Thyroid gland (tissue), 4 donors: ENCODE measurements around the gene PKNOX2.

Experiments
- CTCF ChIP-seq, 6 experiments: fragments of 200-600 bp in 3 of 6; fragments of 450-650 bp in 3 of 6; sonication (generic) in 3 of 6; IDR thresholded peaks; one replicate each; pipeline ENCODE4 v1.5.1; 2016 to 2019; ENCODE audit warnings: antibody characterized with exemption in 6 of 6, mild to moderate bottlenecking in 2 of 6, inconsistent platforms in 1 of 6, moderate library complexity in 1 of 6
- POLR2A ChIP-seq, 2 donors: fragments of 450-650 bp; IDR thresholded peaks; one replicate each; pipeline ENCODE4 v1.6.1; 2017; ENCODE audit warnings: antibody characterized with exemption in 2 of 2, mild to moderate bottlenecking in 2 of 2, moderate library complexity in 1 of 2

GRCh38 chr11:125374398-125374797 lies 209.8 kb downstream of the PKNOX2 start:
- TF ChIP-seq CTCF (IDR thresholded peaks at IDR 0.05): no peak
- no peak for TF ChIP-seq POLR2A (IDR thresholded peaks at IDR 0.05)
